ENCODE data around the gene DNAH6. TPM values are rescaled to one million over a fixed set of nuclear protein-coding genes. Genes with fewer than 3 reads are reported as not detected.

The DNAH6 gene, protein sequence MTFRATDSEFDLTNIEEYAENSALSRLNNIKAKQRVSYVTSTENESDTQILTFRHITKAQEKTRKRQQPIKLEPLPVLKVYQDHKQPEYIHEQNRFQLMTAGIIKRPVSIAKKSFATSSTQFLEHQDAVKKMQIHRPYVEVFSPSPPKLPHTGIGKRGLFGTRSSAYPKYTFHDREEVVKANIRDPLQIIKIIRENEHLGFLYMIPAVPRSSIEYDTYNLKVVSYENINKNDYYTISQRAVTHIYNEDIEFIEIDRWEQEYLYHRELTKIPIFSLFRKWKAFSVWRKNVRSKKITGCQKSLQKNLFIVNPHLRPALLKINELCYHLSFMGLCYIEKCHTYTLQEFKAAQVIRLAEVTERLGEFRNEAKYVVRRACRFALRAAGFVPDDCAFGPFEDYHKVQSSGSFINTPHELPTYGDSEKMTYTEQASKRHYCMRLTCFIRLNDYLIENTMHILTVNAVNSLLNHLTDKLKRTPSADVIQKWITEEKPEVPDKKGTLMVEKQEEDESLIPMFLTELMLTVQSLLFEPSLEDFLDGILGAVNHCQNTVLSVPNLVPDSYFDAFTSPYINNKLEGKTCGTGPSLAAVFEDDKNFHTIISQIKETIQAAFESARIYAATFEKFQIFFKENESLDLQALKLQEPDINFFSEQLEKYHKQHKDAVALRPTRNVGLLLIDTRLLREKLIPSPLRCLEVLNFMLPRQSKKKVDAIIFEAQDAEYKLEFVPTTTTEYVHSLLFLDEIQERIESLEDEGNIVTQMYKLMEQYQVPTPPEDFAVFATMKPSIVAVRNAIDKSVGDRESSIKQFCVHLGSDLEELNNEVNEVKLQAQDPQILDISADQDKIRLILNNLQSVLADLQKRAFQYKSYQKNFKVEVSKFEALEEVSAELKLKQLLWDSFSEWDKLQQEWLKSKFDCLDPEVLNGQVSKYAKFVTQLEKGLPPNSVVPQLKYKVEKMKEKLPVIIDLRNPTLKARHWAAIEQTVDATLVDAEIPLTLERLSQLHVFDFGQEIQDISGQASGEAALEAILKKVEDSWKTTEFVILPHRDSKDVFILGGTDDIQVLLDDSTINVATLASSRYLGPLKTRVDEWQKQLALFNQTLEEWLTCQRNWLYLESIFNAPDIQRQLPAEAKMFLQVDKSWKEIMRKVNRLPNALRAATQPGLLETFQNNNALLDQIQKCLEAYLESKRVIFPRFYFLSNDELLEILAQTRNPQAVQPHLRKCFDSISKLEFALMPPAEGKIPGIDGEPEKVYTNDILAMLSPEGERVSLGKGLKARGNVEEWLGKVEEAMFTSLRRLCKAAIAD (N-terminal part only)
- total RNA-seq (2022; extraction: Qiagen RNA extraction): 0.02 to 0.08 TPM (median 0.02 TPM) in 5 replicates

DNA sequence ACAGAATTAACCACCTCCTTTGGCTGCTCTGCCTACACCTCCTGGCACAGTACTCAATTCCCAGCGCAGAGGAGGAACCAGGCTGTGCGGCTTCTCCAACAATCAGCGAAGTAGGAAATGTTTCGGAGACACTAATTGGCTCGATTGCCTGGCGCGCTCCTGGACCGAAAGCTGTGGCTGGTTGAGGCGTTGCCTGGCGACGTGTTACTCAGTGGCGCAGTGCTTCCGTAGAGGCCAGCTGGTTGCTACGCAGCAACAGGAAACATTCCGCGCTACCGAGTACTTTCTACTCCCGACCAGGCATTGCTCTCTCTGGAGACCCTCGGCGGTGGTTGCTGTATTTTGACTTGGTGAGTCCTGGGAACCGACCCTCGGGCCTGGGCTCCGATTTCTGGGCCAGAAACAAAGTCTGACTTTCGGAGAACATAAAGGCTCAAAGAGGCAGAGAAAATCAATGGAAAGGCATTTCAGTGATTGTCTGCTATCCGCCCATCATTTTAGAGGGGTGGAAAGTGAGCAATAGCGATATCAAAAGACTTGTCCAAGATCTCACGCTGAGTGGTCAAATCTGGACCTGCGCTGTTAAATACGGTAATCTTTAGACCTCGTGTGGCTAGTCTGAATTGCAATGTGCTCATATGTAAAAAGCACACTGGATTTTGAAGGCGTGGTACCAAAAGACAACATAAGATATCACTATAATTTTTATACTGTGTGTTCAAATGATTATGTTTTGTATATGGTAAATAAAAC is at the start of gene DNAH6:
Gene DNAH6 (plus strand): TSS at position 265 of the 753 bp plus-strand sequence. CDS start 1,329 bp downstream, outside the sequence.

Other genes with a start within 250 kb of the DNAH6 start
- 90.7 to 96.0 TPM (median 93.5 TPM) in 5 replicates for gene SUCLG1, start 57.2 kb upstream of the DNAH6 start, total RNA-seq (2022; extraction: Qiagen RNA extraction)

All from A549 treated with AZD2906 at 1 μM for 4 hours (cell line).